CD4-positive, alpha-beta T cell treated with Interleukin-17A for 1 hour (primary cell): ENCODE data around the gene SEMA5A.
"Not testable (repeated sequence)": the region's sequence is repeated elsewhere in the genome, so short reads cannot be mapped to it uniquely, and the experiment has no call there.

ENCODE experiments used
- DNase-seq: peaks from one replicate; pipeline ENCODE4 v3.0.0-alpha.2; 2020

Gene SEMA5A

DNA sequence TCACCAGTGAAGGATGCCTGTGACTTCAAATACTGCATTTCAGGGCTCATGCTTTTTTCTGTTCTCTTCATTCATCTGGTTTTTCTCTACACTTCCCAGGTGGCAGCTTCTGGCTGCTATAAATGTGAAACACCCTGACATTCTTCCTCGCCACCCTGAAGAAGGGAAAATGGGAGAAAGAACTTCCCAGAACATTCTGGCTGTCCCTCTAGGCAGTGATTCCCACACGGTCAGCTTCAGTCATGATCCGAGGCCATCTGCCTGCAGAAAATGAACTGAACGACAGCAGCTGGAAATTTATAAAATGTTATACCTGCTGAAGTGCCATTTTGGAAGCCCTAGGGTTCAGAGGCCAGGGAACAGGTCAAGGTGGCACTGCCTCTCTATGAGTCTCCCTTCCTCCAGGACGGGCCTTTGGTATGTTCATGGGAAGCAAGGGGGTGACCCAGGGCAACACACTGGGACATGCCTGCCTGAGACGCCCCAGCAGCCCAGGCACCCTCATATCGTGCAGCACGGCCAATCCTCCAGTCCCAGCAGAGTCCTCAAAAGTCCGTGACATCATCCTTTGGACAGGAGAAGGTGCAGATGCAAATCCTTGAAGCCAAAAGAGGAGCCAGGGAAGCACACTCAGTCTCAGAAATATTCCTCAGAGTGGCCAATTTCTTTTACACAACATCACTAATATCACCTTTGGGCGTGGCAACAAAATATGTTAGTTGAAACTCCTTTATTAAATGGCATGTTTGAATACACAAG is 107.1 kb downstream of the SEMA5A start:
- no peak for DNase-seq

GRCh38 chr5:9437741-9438240 is 108.1 kb downstream of the SEMA5A start:
- DNase-seq: peak; percentile 1

- no peak for DNase-seq
Observed at GRCh38 chr5:9431496-9432258, 114.2 kb downstream of the SEMA5A start.

GRCh38 chr5:9431151-9431495 is 114.8 kb downstream of the SEMA5A start:
- no peak for DNase-seq

DNA sequence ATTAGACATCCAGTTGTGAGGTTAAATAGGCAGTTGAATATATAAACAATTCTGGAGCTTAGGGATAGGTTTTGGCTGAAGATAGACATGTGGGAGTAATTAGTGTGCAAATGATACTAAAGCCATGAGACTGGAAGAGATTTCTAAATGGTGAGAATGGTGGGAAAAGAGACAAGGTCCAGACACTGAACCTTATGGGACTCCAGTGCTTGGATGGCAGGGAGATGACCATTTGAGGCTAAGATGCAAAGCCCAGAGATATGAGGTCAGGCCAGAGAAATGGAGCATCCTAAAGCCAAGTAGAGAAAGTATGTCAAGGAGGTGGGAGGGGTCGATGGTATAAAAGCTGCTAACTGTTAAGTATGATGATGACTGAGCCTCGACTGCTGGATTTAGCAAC is 115.6 kb downstream of the SEMA5A start:
- no peak for DNase-seq

DNA sequence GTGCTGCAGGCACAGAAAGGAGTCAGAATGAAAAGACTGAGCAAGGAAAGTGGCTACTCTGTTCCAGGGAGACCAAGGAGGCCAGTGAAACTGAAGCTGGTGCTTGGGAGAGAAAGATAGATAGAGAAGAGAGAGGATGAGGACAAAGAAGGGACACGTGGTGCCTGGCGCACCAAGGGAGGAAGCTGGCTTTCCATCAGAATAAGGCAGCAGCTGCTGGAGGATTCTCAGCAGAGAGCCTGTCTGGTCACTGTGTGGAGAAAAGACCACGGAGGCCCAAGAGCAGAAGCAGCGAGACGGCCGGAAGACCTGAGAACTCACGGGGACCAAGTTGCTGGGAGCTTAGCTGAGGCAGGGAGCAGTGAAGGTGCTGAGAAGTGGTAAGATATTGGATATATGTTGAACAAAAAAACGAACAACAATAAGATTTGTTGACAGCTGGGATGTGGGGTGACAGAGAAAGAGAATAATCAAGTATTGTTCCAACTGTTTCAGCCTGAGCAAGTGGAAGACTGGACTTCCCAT is 116.1 kb downstream of the SEMA5A start:
- no peak for DNase-seq

GRCh38 chr5:9428272-9428671 is 117.6 kb downstream of the SEMA5A start:
- no peak for DNase-seq

DNA sequence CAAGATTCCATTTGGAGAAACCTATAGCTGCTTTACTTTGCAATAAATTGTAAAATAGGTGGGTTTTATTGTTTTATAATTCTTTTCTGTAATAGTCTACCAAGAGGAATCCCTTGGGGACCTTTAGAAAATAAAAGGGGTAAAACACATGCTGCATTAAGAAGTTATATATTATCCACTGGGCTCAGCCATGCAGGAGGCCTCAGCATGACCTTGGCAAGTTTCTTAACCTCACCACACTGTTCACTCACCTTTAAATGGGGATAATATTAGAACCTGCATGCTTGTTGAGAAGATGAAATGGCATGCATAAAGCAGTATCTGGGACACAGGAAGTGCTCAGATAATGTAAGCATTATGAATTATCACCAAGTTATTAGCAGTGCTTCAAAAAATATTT is 120.2 kb downstream of the SEMA5A start:
- no peak for DNase-seq

- no peak for DNase-seq
Observed at GRCh38 chr5:9423571-9423970, 122.3 kb downstream of the SEMA5A start.

DNA sequence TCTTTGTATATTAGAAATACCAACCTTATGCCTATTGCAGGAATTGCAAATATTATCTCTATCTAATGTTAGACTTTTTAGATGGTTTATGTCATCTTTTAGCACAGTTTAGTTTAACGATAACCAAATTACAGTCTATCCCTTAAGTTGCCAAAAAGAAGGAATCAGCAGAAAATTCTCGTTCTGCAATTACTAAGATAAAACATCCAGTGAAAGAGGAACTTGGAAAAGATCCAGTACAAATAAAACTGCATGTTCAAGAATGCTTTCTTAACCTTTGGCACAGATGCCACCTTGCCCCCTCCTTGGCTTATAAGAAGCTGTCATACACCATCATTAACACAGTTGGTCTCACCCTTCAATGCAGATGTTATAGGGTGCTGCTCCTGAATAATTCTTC is 124.0 kb downstream of the SEMA5A start:
- no peak for DNase-seq

- no peak for DNase-seq
Observed at GRCh38 chr5:9419794-9420193, 126.1 kb downstream of the SEMA5A start.

- DNase-seq: no peak
Observed at GRCh38 chr5:9415566-9415965, 130.3 kb downstream of the SEMA5A start.

DNA sequence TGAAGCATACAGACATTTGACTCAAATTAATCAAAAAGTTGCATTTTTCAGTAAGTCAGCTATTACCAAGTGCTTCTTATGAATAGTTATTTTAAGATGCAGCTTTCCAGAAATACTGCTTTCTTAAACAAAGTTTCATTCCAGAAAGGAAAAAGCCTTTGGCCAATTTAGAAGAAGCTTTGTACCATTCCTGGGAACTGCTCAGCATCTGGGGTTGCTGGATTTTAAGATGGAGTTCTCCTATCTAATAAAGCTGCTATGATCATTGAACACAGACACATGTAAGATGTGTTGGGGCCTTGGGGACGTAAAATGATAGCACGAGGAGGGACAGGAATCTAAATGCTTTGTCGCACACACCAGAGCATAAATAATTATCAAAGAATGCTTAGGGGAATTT is 130.8 kb downstream of the SEMA5A start:
- DNase-seq: no peak

GRCh38 chr5:9411142-9411541 is 134.7 kb downstream of the SEMA5A start:
- no peak for DNase-seq

DNA sequence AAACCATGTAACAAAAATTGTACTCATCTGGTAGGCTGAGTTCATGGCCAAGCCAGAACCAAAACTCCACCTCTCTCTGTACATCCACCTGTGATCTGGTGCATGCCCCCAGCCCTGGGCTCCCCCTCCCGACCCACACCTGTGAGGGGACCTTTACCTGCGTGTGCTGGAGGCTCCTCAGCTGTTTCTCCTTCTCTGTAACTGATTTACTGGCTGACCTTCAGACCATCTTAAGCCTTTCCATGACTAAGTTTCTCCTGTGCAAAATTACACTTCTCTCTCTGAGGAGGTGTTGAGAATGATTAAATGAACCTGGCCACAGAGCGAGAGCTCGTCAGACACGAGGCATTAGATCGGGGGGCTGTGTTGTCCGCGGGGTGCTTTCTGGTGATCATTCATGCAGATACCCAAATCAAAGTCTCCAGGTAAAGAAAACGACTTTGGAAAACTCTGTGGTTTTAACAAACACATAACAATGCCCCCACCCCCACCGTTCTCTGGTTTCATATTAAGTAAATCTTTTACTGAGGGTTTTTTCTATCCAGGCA is 136.4 kb downstream of the SEMA5A start:
- DNase-seq: no peak

DNA sequence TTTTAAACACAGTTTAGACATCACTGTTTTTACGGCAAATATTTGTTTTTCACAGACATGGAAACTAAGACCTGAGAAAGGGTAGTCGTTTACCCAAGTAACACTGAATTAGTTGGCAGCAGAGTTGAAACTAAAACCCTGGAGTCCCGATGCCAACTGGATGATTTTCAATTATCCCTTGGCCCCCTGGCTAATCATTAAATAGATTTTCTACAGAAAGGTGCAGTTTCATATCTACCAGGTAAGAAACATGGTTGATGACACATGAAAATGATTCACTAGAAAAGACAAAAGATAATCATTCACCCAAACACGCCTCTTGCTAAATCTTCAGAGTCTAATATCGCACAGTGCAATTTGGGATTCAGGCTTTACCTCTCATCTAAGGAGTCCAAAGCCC is 136.9 kb downstream of the SEMA5A start:
- no peak for DNase-seq

DNA sequence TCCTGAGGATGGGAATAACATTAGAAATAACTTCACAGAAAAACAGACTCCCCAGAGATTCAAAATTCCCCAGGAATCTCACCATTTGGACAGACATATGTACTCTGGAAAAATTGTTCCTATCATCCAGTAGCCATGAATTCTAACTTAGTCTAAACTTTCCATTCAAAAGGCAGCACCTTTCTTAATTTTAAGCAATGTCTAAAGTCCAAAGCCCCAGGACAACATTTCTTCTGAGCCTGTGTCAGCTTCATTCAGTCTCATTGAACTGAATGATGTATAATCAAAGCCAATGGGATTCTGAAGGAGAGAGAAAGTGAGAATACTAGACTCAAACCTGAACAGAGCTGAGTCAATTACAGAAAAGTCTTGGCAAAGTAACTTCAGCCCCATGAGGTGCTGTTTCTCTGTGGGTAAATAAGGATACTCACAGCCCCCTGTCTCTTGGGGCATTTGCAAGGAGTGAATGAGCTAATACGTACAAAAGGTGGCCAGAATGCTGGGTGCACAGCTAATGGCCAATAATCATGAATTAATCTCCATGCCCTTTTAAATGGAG is 140.6 kb downstream of the SEMA5A start:
- no peak for DNase-seq

- DNase-seq: no peak
Observed at GRCh38 chr5:9401786-9402472, 143.9 kb downstream of the SEMA5A start.

DNA sequence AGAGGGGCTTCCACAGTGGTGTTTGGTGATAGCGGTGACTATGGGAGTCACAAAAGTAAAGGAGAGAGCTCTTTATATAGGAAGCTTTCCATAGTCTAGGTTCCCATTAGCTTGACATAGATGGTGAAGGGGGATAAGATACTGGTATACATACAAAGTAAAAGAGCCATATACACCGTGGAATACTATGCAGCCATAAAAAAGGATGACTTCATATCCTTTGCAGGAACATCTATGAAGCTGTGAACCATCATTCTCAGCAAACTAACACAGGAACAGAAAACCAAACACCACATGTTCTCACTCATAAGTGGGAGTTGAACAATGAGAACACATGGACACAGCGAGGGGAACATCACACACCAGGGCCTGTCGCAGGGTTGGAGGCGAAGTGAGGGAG is 146.1 kb downstream of the SEMA5A start:
- not testable (repeated sequence) for DNase-seq

GRCh38 chr5:9399094-9399493 is 146.8 kb downstream of the SEMA5A start:
- no peak for DNase-seq

GRCh38 chr5:9398227-9398626 is 147.6 kb downstream of the SEMA5A start:
- DNase-seq: no peak

DNA sequence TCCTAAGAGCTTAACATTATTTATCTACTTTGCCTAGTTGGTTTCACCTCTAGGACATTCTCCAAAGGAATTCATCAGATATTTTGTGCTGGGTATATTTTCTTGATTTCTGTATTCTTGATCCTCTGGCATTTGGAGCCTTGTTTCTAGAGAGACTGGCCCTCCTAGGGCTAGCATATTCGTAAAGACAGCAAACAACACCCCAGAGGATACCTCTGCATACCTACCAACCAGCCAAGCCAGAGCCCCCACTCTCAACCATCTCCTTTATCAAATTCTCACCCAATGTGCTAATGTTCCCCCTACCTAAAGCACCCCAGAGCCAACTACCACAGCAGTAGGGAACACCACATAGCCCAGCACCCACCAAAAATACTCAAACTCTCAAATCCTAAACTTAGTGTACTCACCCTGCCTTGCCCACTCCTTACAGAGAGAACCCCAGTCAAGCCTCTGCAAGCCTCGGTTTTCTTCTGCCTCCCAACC is 149.5 kb downstream of the SEMA5A start:
- no peak for DNase-seq

DNA sequence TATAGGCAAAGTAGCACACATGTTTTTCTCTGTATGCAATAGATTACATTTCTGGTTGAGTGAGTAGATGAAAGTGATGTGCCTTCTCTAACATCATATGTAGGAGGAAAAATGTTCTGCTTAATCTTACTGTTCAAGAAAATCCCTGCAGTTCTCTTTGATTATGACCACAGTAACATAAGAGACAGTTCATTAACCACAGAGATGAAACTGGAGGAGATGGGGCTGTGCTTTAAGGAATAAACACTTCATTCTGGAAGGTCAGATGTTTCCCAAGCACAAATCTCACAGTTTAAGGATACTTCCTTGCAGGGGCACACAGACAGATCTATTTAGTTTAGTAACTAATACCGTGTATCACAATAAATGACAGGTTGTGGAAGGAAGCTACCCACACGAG is 150.2 kb downstream of the SEMA5A start:
- no peak for DNase-seq
